ENCODE data around the gene TGFBRAP1. TPM values are rescaled to one million over a fixed set of nuclear protein-coding genes. Genes with fewer than 3 reads are reported as not detected.

TGFBRAP1 gene
- total RNA-seq, 2 donors from 2014 or later: 15.5 to 17.4 TPM

DNA sequence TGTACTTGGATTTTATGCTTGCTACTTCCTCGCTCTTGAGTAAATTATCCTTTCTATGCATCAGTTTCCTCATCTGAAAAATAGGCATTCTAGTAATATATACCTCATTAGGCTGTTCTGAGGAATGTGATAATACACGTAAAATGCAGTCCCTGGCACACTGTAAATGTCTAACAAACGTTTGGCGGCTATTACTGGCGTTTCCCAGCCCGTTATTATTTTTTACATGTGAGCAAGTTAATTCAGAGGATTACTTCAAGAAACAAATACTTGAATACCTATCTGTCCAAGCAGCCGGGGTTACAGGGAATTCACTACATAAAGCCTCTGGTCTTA, 7.2 kb upstream of the TGFBRAP1 start:
- Histone ChIP-seq H3K4me1 (ENCODE audit: control insufficient read depth, insufficient read depth, low read length) (peaks cover 5% of the 10 kb centered on the region), H3K36me3 (ENCODE audit: control insufficient read depth, insufficient read depth, low read length) (peaks cover 20% of the 10 kb centered on the region), H3K9ac (ENCODE audit: extremely low read depth, low read length, poor library complexity, severe bottlenecking) (peak overlapping the region; percentile 99), H3K4me3 (ENCODE audit: low read length) (peak overlapping the region; percentile 88), H3K27me3 (ENCODE audit: control insufficient read depth, insufficient read depth, low read length, poor library complexity, severe bottlenecking) (no peaks in the 10 kb centered on the region), H3K27ac (ENCODE audit: low read depth, low read length) (peak overlapping the region; percentile 99), H3K9me3 (ENCODE audit: control insufficient read depth, low read length) (no peaks in the 10 kb centered on the region)
- 0 to 1% methylated on average over 6 to 7 of the region's 7 CpGs for WGBS, 2 experiments (ENCODE audit: insufficient coverage in 1 of 2, insufficient read length in 1 of 2)
- no peaks in the 10 kb centered on the region for H3K9me3 Mint-ChIP-seq
- no peak for TF ChIP-seq CTCF (conservative IDR thresholded peaks at IDR 0.05)
- peaks cover 24% of the 10 kb centered on the region for H3K4me1 Mint-ChIP-seq
- H3K27me3 Mint-ChIP-seq (ENCODE audit: insufficient read depth): no peaks in the 10 kb centered on the region
- DNase-seq: no peak
- H3K4me3 Mint-ChIP-seq: peak overlapping the region; percentile 95
- peaks cover 18% of the 10 kb centered on the region for H3K36me3 Mint-ChIP-seq (ENCODE audit: low read depth)
- peak overlapping the region; percentile 100 for H3K27ac Mint-ChIP-seq

- no peaks in the 10 kb centered on the region for H3K27me3 Mint-ChIP-seq (ENCODE audit: insufficient read depth)
- no peaks in the 10 kb centered on the region for H3K9me3 Mint-ChIP-seq
- WGBS, 2 experiments (ENCODE audit: insufficient coverage in 1 of 2, insufficient read length in 1 of 2): 98% methylated on average over 2 of the region's 2 CpGs; no CpG with 5 or more reads in 1 of the 2 experiments
- peaks cover 6% of the 10 kb centered on the region for H3K36me3 Mint-ChIP-seq (ENCODE audit: low read depth)
- H3K27ac Mint-ChIP-seq: no peak overlapping the region
- H3K9ac ChIP-seq (ENCODE audit: extremely low read depth, low read length, poor library complexity, severe bottlenecking): no peak overlapping the region
- H3K4me3 ChIP-seq (ENCODE audit: low read length): no peak overlapping the region
- H3K9me3 ChIP-seq (ENCODE audit: control insufficient read depth, low read length): no peaks in the 10 kb centered on the region
- peaks cover 8% of the 10 kb centered on the region for H3K36me3 ChIP-seq (ENCODE audit: control insufficient read depth, insufficient read depth, low read length)
- TF ChIP-seq CTCF (conservative IDR thresholded peaks at IDR 0.05): no peak
- no peak overlapping the region for H3K27ac ChIP-seq (ENCODE audit: low read depth, low read length)
- no peak overlapping the region for H3K4me3 Mint-ChIP-seq
- peaks cover 5% of the 10 kb centered on the region for H3K4me1 ChIP-seq (ENCODE audit: control insufficient read depth, insufficient read depth, low read length)
- H3K4me1 Mint-ChIP-seq: peaks cover 24% of the 10 kb centered on the region
- H3K27me3 ChIP-seq (ENCODE audit: control insufficient read depth, insufficient read depth, low read length, poor library complexity, severe bottlenecking): no peaks in the 10 kb centered on the region
- no peak for DNase-seq
Measured at GRCh38 chr2:105335469-105335868, 5.9 kb upstream of the TGFBRAP1 start.

GRCh38 chr2:105334211-105334610, 4.7 kb upstream of the TGFBRAP1 start:
- Histone ChIP-seq H3K9me3 (ENCODE audit: control insufficient read depth, low read length) (no peaks in the 10 kb centered on the region), H3K4me3 (ENCODE audit: low read length) (no peak overlapping the region), H3K9ac (ENCODE audit: extremely low read depth, low read length, poor library complexity, severe bottlenecking) (no peak overlapping the region), H3K27ac (ENCODE audit: low read depth, low read length) (no peak overlapping the region), H3K36me3 (ENCODE audit: control insufficient read depth, insufficient read depth, low read length) (no peaks in the 10 kb centered on the region), H3K27me3 (ENCODE audit: control insufficient read depth, insufficient read depth, low read length, poor library complexity, severe bottlenecking) (no peaks in the 10 kb centered on the region), H3K4me1 (ENCODE audit: control insufficient read depth, insufficient read depth, low read length) (peaks cover 10% of the 10 kb centered on the region)
- no peaks in the 10 kb centered on the region for H3K36me3 Mint-ChIP-seq (ENCODE audit: low read depth)
- 76 to 83% methylated on average over 3 to 4 of the region's 4 CpGs for WGBS, 2 experiments (ENCODE audit: insufficient coverage in 1 of 2, insufficient read length in 1 of 2)
- H3K9me3 Mint-ChIP-seq: no peaks in the 10 kb centered on the region
- no peak for TF ChIP-seq CTCF (conservative IDR thresholded peaks at IDR 0.05)
- no peak overlapping the region for H3K4me3 Mint-ChIP-seq
- H3K4me1 Mint-ChIP-seq: peaks cover 23% of the 10 kb centered on the region
- H3K27me3 Mint-ChIP-seq (ENCODE audit: insufficient read depth): no peaks in the 10 kb centered on the region
- DNase-seq: no peak
- no peak overlapping the region for H3K27ac Mint-ChIP-seq
